HG03460 (cell line): ENCODE data around the gene CDCA5.
"Not testable (repeated sequence)": the region's sequence is repeated elsewhere in the genome, so short reads cannot be mapped to it uniquely, and the experiment has no call there.

ENCODE experiments used
- ATAC-seq: cut with Tn5 transposase; IDR thresholded peaks from one replicate; pipeline ENCODE4 v1.9.1; 2021; ENCODE audit not compliant: unreplicated experiment

The CDCA5 gene

GRCh38 chr11:65119670-65119995 lies 35.8 kb upstream of the CDCA5 start:
- ATAC-seq = no peak

- not testable (repeated sequence) for ATAC-seq
Observed at GRCh38 chr11:65118891-65119669, 35.2 kb upstream of the CDCA5 start.

GRCh38 chr11:65118097-65118837 lies 34.4 kb upstream of the CDCA5 start:
- no peak for ATAC-seq

GRCh38 chr11:65117206-65118096 lies 33.6 kb upstream of the CDCA5 start, which contains the start of gene ZNHIT2:
Gene ZNHIT2 (minus strand): TSS chr11:65117701. CDS start chr11:65117653, 48 bp downstream.
- peak; percentile 48 for ATAC-seq

GRCh38 chr11:65116370-65117205 lies 32.7 kb upstream of the CDCA5 start:
- no peak for ATAC-seq

- ATAC-seq = no peak
Observed at GRCh38 chr11:65115361-65116082, 31.7 kb upstream of the CDCA5 start.

GRCh38 chr11:65114538-65115171 lies 30.8 kb upstream of the CDCA5 start:
- no peak for ATAC-seq

- no peak for ATAC-seq
Observed at GRCh38 chr11:65113839-65114238, 30.0 kb upstream of the CDCA5 start.

GRCh38 chr11:65113361-65113756 lies 29.5 kb upstream of the CDCA5 start:
- ATAC-seq = no peak

GRCh38 chr11:65112546-65113360 lies 28.9 kb upstream of the CDCA5 start:
- ATAC-seq = peak; percentile 41

GRCh38 chr11:65111744-65112545 lies 28.1 kb upstream of the CDCA5 start, which contains the start of gene TM7SF2:
Gene TM7SF2 (plus strand): TSS chr11:65111872. CDS start chr11:65112016, 144 bp downstream.
- peak; percentile 46 for ATAC-seq

- ATAC-seq = no peak
Observed at GRCh38 chr11:65111159-65111743, 27.4 kb upstream of the CDCA5 start.

- ATAC-seq = no peak
Observed at GRCh38 chr11:65110354-65110861, 26.6 kb upstream of the CDCA5 start.

GRCh38 chr11:65109231-65110198 lies 25.7 kb upstream of the CDCA5 start:
- no peak for ATAC-seq

GRCh38 chr11:65108469-65109123 lies 24.8 kb upstream of the CDCA5 start:
- no peak for ATAC-seq
